Measurements from ENCODE around the gene UNC50. TPM values are rescaled to one million over a fixed set of nuclear protein-coding genes. Genes with fewer than 3 reads are reported as not detected.

UNC50 gene
- 50.2 and 50.6 TPM in 2 replicates for total RNA-seq

GRCh38 chr2:98608116-98608961, at the start of gene UNC50, which contains the start of gene COA5:
Gene UNC50, plus strand, starts transcription at chr2:98608589. Its CDS starts 1,171 bp downstream, at chr2:98609760.
Gene COA5, minus strand, starts transcription at chr2:98608512. Its CDS starts 107 bp downstream, at chr2:98608405.

Other genes starting within 250 kb of the UNC50 start
- 21.9 and 49.0 TPM in 2 replicates for gene INPP4A, start 163.7 kb upstream of the UNC50 start, total RNA-seq
- gene COA5, start 77 bp upstream of the UNC50 start, total RNA-seq = 13.3 and 27.3 TPM in 2 replicates
- gene MGAT4A, start 122.5 kb downstream of the UNC50 start, total RNA-seq = 4.1 and 6.8 TPM in 2 replicates

Data from nasal cavity respiratory epithelium epithelial cell of viscerocranial mucosa (primary cell).